H9 (cell line): ENCODE measurements around the gene CCDC110. TPM values are rescaled to one million over a fixed set of nuclear protein-coding genes. Genes with fewer than 3 reads are reported as not detected.

ENCODE experiments used
- DNase-seq: peaks from one replicate; pipeline ENCODE4 v3.0.0-alpha.2; 2017
- H2AFZ ChIP-seq: one replicate; pipeline ENCODE4 v1.6.1; 2013; ENCODE audit warnings: mild to moderate bottlenecking, low read length, control low read depth, moderate library complexity
- H2AK5ac ChIP-seq: 2 replicates; pipeline ENCODE4 v1.6.1; 2013; ENCODE audit warnings: low read length, control low read depth, mixed read lengths; ENCODE audit not compliant: insufficient read length
- H2BK120ac ChIP-seq: one replicate; pipeline ENCODE4 v1.6.1; 2013; ENCODE audit warnings: low read depth, mild to moderate bottlenecking, low read length, control low read depth, inconsistent platforms; ENCODE audit not compliant: poor library complexity, severe bottlenecking
- H2BK12ac ChIP-seq: 2 replicates; pipeline ENCODE4 v1.6.1; 2013; ENCODE audit warnings: low read length, control low read depth, mixed read lengths, low read depth; ENCODE audit not compliant: insufficient read length
- H2BK15ac ChIP-seq: 2 replicates; pipeline ENCODE4 v1.6.1; 2013; ENCODE audit warnings: low read depth, low read length, control low read depth
- H2BK20ac ChIP-seq: one replicate; pipeline ENCODE4 v1.6.1; 2013; ENCODE audit warnings: low read depth, mild to moderate bottlenecking, low read length, control low read depth, inconsistent platforms; ENCODE audit not compliant: poor library complexity, severe bottlenecking
- H2BK5ac ChIP-seq: 2 replicates; pipeline ENCODE4 v1.6.1; 2013; ENCODE audit warnings: low read length, control low read depth, mixed read lengths; ENCODE audit not compliant: insufficient read length
- H3K14ac ChIP-seq: 2 replicates; pipeline ENCODE4 v1.6.1; 2013; ENCODE audit warnings: low read length, control low read depth; ENCODE audit not compliant: insufficient read depth
- H3K18ac ChIP-seq: 2 replicates; pipeline ENCODE4 v1.6.1; 2013; ENCODE audit warnings: low read depth, mild to moderate bottlenecking, mixed read lengths, low read length, control low read depth; ENCODE audit not compliant: insufficient read length
- H3K23ac ChIP-seq: 2 replicates; pipeline ENCODE4 v1.6.1; 2013; ENCODE audit warnings: low read length, control low read depth, mixed read lengths, low read depth; ENCODE audit not compliant: insufficient read length
- H3K23me2 ChIP-seq: 2 replicates; pipeline ENCODE4 v1.6.1; 2013; ENCODE audit warnings: low read depth, mild to moderate bottlenecking, mixed read lengths, low read length, control low read depth; ENCODE audit not compliant: insufficient read length, poor library complexity, severe bottlenecking
- H3K27ac ChIP-seq: 2 replicates; pipeline ENCODE4 v1.5.1; 2013; ENCODE audit warnings: low read length, control low read depth, mixed read lengths, low read depth; ENCODE audit not compliant: insufficient read length
- H3K27me3 ChIP-seq: 2 replicates; pipeline ENCODE4 v1.6.1; 2013; ENCODE audit warnings: low read length, control low read depth, inconsistent platforms; ENCODE audit not compliant: insufficient read depth
- H3K4ac ChIP-seq: 2 replicates; pipeline ENCODE4 v1.6.1; 2013; ENCODE audit warnings: low read depth, mild to moderate bottlenecking, control low read depth, inconsistent platforms, low read length, moderate library complexity
- H3K4me1 ChIP-seq: 2 replicates; pipeline ENCODE4 v1.6.1; 2013; ENCODE audit warnings: low read length, control low read depth, inconsistent platforms; ENCODE audit not compliant: insufficient read depth
- H3K4me2 ChIP-seq: 2 replicates; pipeline ENCODE4 v1.6.1; 2013; ENCODE audit warnings: low read length, control low read depth, mixed read lengths; ENCODE audit not compliant: insufficient read length, insufficient read depth
- H3K56ac ChIP-seq: 2 replicates; pipeline ENCODE4 v1.6.1; 2013; ENCODE audit warnings: low read depth, mild to moderate bottlenecking, mixed read lengths, low read length, control low read depth; ENCODE audit not compliant: insufficient read length
- H3K79me1 ChIP-seq: 2 replicates; pipeline ENCODE4 v1.6.1; 2013; ENCODE audit warnings: low read depth, mild to moderate bottlenecking, moderate library complexity, low read length, control low read depth, inconsistent platforms; ENCODE audit not compliant: insufficient read depth, poor library complexity, severe bottlenecking
- H3K79me2 ChIP-seq: 2 replicates; pipeline ENCODE4 v1.6.1; 2013; ENCODE audit warnings: low read length, control low read depth, inconsistent platforms; ENCODE audit not compliant: insufficient read depth
- H3K9ac ChIP-seq: 2 replicates; pipeline ENCODE4 v1.6.1; 2013; ENCODE audit warnings: low read length, control low read depth, mixed read lengths; ENCODE audit not compliant: insufficient read length; ENCODE audit errors: extremely low read depth
- H3K9me3 ChIP-seq: one replicate; pipeline ENCODE4 v1.6.1; 2013; ENCODE audit warnings: low read depth, low read length, inconsistent platforms; ENCODE audit not compliant: control insufficient read depth
- H3T11ph ChIP-seq: one replicate; pipeline ENCODE4 v1.6.1; 2013; ENCODE audit warnings: mild to moderate bottlenecking, low read length, control low read depth, inconsistent platforms
- H4K20me1 ChIP-seq: one replicate; pipeline ENCODE4 v1.6.1; 2013; ENCODE audit not compliant: control insufficient read depth, insufficient read length, insufficient read depth
- H4K5ac ChIP-seq: 2 replicates; pipeline ENCODE4 v1.6.1; 2013; ENCODE audit warnings: low read depth, mild to moderate bottlenecking, mixed read lengths, low read length, control low read depth; ENCODE audit not compliant: insufficient read length
- H4K8ac ChIP-seq: replicated peaks from 2 replicates; pipeline ENCODE4 v1.6.1; 2013; ENCODE audit warnings: low read length, control low read depth, mixed read lengths, low read depth; ENCODE audit not compliant: insufficient read length
- H4K91ac ChIP-seq: 2 replicates; pipeline ENCODE4 v1.6.1; 2013; ENCODE audit warnings: low read depth, mild to moderate bottlenecking, moderate library complexity, mixed read lengths, low read length, control low read depth; ENCODE audit not compliant: insufficient read length
- H3K27ac Mint-ChIP-seq, 3 experiments: 2 replicates in 2 of 3; 3 replicates in 1 of 3; pipeline ENCODE4 v1.8.0; 2020 to 2021; ENCODE audit warnings: mixed read lengths in 3 of 3, mild to moderate bottlenecking in 1 of 3, moderate library complexity in 1 of 3
- H3K27me3 Mint-ChIP-seq: 2 replicates; pipeline ENCODE4 v1.8.0; 2021; ENCODE audit warnings: low read depth, mild to moderate bottlenecking, moderate library complexity, mixed read lengths
- H3K36me3 Mint-ChIP-seq, 3 experiments: 2 replicates in 2 of 3; 3 replicates in 1 of 3; pipeline ENCODE4 v1.8.0; 2020 to 2021; ENCODE audit warnings: low read depth in 3 of 3, mixed read lengths in 3 of 3; ENCODE audit not compliant: insufficient read depth in 1 of 3
- H3K4me1 Mint-ChIP-seq, 2 experiments: 2 replicates each; pipeline ENCODE4 v1.8.0; 2020; ENCODE audit warnings: mixed read lengths in 2 of 2
- H3K4me3 Mint-ChIP-seq, 2 experiments: 2 replicates in 1 of 2; 3 replicates in 1 of 2; pipeline ENCODE4 v1.8.0; 2020 to 2021; ENCODE audit warnings: mild to moderate bottlenecking in 2 of 2, mixed read lengths in 2 of 2, moderate library complexity in 1 of 2
- H3K9me3 Mint-ChIP-seq, 2 experiments: 2 replicates in 1 of 2; 3 replicates in 1 of 2; pipeline ENCODE4 v1.8.0; 2020; ENCODE audit warnings: mild to moderate bottlenecking in 2 of 2, mixed read lengths in 2 of 2, moderate library complexity in 1 of 2
- CTCF ChIP-seq: fragments of 200-600 bp; sonication (generic); conservative IDR thresholded peaks from 3 replicates; pipeline ENCODE4 v1.8.0; 2021; ENCODE audit warnings: antibody characterized with exemption, mild to moderate bottlenecking
- WGBS: extraction: QIAGEN DNeasy Blood & Tissue Kit; methylation state at CpG from one replicate; pipeline ENCODE4 v1.1.7; 2013; ENCODE audit warnings: missing lambda C conversion rate, low lambda C conversion rate, mixed read lengths; ENCODE audit not compliant: insufficient read length; ENCODE audit errors: extremely low coverage; 5-methylcytosine and 5-hydroxymethylcytosine counted together
- total RNA-seq: library from RNA; stranded (reverse); gene quantifications from 2 replicates; pipeline ENCODE4 v1.2.1, GENCODE V29; 2021

CCDC110 gene
- total RNA-seq, 1 experiment from 2014 or later: 2.3 TPM

GRCh38 chr4:185470501-185471195, 885 bp downstream of the CCDC110 start:
- Mint-ChIP-seq H3K27ac (no peak overlapping the region), H3K4me3 (peak overlapping the region; percentile 85 to 90), H3K27me3 (peaks cover 37% of the 10 kb centered on the region), H3K9me3 (no peaks in the 10 kb centered on the region; a peak in 2 of 5 replicates), H3K4me1 (peaks cover 13 to 17% of the 10 kb centered on the region in 2 experiments), H3K36me3 (no peaks in the 10 kb centered on the region; a peak in 1 of 7 replicates)
- Histone ChIP-seq H3K14ac (no peak overlapping the region), H3K9me3 (no peaks in the 10 kb centered on the region), H3K56ac (no peak overlapping the region), H4K5ac (no peak overlapping the region), H2BK15ac (no peak overlapping the region), H4K20me1 (no peaks in the 10 kb centered on the region), H2BK120ac (no peak overlapping the region), H2BK5ac (no peak overlapping the region), H2BK12ac (no peak overlapping the region), H2BK20ac (no peak overlapping the region), H3K18ac (peak overlapping the region; percentile 18), H3T11ph (no peak overlapping the region), H2AK5ac (no peak overlapping the region), H3K4me1 (no peaks in the 10 kb centered on the region), H3K9ac (peak overlapping the region; percentile 30), H3K23ac (no peak overlapping the region), H3K4me2 (peak overlapping the region; percentile 98), H3K79me2 (no peaks in the 10 kb centered on the region), H2AFZ (peak overlapping the region; percentile 96), H4K91ac (no peak overlapping the region), H3K27ac (no peak overlapping the region), H3K4ac (no peak overlapping the region), H3K23me2 (peaks cover 12% of the 10 kb centered on the region), H4K8ac (no peak overlapping the region), H3K79me1 (no peaks in the 10 kb centered on the region), H3K27me3 (no peaks in the 10 kb centered on the region; the same call in 1 of the 2 replicates)
- peak; percentile 55 for DNase-seq
- no CpG with 5 or more reads among the region's 41 CpGs for WGBS
- TF ChIP-seq CTCF: no peak
